ENCODE data around the gene CNTN1.

DNA sequence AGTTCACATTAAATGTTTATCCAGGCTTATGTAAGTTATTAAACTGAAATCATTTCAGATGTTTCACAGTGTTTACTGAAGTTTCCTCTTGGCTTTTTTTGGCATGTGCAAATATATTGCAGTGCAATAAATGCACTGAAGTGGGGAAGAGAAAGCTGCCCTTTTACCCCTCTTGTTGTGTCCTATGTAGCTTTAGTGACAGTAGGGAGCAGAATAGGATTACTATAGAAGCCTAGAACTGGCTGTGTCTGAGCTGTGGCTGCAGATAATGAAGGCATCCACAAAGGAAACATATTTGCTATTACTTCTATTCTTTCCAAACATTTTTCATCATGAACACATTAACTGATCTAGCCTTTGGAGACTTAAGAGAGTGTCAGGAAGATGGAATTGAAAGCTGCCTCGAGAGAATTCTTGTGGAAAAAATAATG is 24.1 kb upstream of the CNTN1 start:
- no peak for TF ChIP-seq YY1 (IDR thresholded peaks at IDR 0.05; ENCODE audit: insufficient read depth, insufficient read length)
- no peak for TF ChIP-seq ZNF274 (IDR thresholded peaks at IDR 0.05; ENCODE audit: low read depth, low read length)
- no peak for TF ChIP-seq SUZ12 (IDR thresholded peaks at IDR 0.05; ENCODE audit: extremely low read depth, insufficient read depth, insufficient read length)

All from NT2/D1 (cell line).